Natural killer cell (primary cell): ENCODE results near the gene DDX31. TPM values are rescaled to one million over a fixed set of nuclear protein-coding genes. Genes with fewer than 3 reads are reported as not detected.

Source experiments
- ATAC-seq, 3 donors: fragments of 150-1000 bp in 2 of 3; fragments of 200-7000 bp in 1 of 3; cut with Tn5 transposase; 1 replicate in 1 of 3; 2 replicates in 2 of 3; pipeline ENCODE4 v1.10.0; 2021; ENCODE audit warnings: mild to moderate bottlenecking in 2 of 3, moderate library complexity in 2 of 3
- DNase-seq, 2 donors: peaks; one replicate each; pipeline versions ENCODE4 v3.0.0 to v3.0.0-alpha.2; 2013 to 2021; ENCODE audit warnings: mixed read lengths in 1 of 2
- H3K27ac ChIP-seq: one replicate; pipeline ENCODE4 v1.5.1; 2013; ENCODE audit warnings: mild to moderate bottlenecking, low read length
- H3K27me3 ChIP-seq: one replicate; pipeline ENCODE4 v1.6.1; 2013; ENCODE audit warnings: low read length; ENCODE audit not compliant: control insufficient read depth, insufficient read depth
- H3K36me3 ChIP-seq: one replicate; pipeline ENCODE4 v1.6.1; 2013; ENCODE audit warnings: low read length; ENCODE audit not compliant: control insufficient read depth, insufficient read depth
- H3K4me1 ChIP-seq: one replicate; pipeline ENCODE4 v1.6.1; 2013; ENCODE audit warnings: low read length; ENCODE audit not compliant: control insufficient read depth, insufficient read depth
- H3K4me3 ChIP-seq: one replicate; pipeline ENCODE4 v1.5.1; 2013; ENCODE audit warnings: low read length
- H3K9me3 ChIP-seq: one replicate; pipeline ENCODE4 v1.6.1; 2013; ENCODE audit warnings: low read length; ENCODE audit not compliant: control insufficient read depth, insufficient read depth
- H3K27ac Mint-ChIP-seq, 2 donors: one replicate each; pipeline ENCODE4 v1.8.0; 2022; ENCODE audit warnings: mild to moderate bottlenecking in 2 of 2, mixed read lengths in 2 of 2, moderate library complexity in 1 of 2
- H3K27me3 Mint-ChIP-seq, 2 donors: one replicate each; pipeline ENCODE4 v1.8.0; 2022; ENCODE audit warnings: low read depth in 2 of 2, mixed read lengths in 2 of 2
- H3K36me3 Mint-ChIP-seq: one replicate; pipeline ENCODE4 v1.8.0; 2022; ENCODE audit warnings: mixed read lengths
- H3K4me1 Mint-ChIP-seq, 2 donors: one replicate each; pipeline ENCODE4 v1.8.0; 2022; ENCODE audit warnings: mixed read lengths in 2 of 2
- H3K4me3 Mint-ChIP-seq: one replicate; pipeline ENCODE4 v1.8.0; 2022; ENCODE audit warnings: mild to moderate bottlenecking, moderate library complexity, mixed read lengths
- H3K9me3 Mint-ChIP-seq, 2 donors: one replicate each; pipeline ENCODE4 v1.8.0; 2022; ENCODE audit warnings: mixed read lengths in 2 of 2
- WGBS: methylation state at CpG from one replicate; pipeline ENCODE4 v1.1.7; 2013; ENCODE audit warnings: missing lambda C conversion rate; ENCODE audit not compliant: insufficient coverage; 5-methylcytosine and 5-hydroxymethylcytosine counted together
- intact Hi-C: fragments of 100-400 bp; cut with micrococcal nuclease; formaldehyde crosslinking; loops from one replicate; pipeline ENCODE4 v1.14.2; 2022
- total RNA-seq, 4 donors: library from RNA; stranded (reverse); fragments of 120-200 nt in 1 of 4; gene quantifications; one replicate each; pipeline versions ENCODE4 v1.2.3 to v1.2.4, GENCODE V29; 2013 to 2022
- TF ChIP-seq, protein P1 (sequence below): fragments of 200-600 bp; IDR thresholded peaks from one replicate; pipeline ENCODE4 v1.8.0; 2022; ENCODE audit warnings: antibody characterized with exemption

The DDX31 gene
- total RNA-seq, 3 donors from 2014 or later (not counting 1 experiment from before 2014, with no cell fraction given) = 6.5 to 12.2 (median 11.5) TPM

DNA sequence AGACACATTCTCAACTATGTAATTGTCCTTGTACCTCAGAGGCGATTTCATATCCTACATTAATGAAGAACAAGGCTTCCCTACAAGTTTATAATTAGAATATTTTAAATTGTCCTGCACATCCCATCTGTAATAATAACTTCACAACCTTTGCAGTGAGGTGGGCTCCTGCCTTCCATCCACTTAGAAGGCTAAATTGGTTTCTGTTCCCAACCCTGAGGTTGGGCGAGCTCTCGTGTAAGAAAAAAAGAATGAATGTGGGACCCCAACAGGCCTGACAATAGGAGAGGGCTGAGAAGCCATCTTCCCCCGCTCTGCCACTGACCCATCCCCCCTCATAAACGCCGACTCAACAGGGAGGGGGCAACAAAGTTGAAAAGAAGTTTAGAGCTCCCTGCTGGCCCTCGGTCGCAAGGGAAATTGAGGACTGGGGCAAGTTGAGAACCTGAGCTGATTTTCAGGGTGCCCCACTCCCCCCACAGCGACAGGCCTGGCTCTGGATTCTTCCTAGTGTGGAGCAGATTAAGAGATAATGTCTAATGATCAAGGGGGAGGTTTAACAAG is 78.0 kb downstream of the DDX31 start:
- H3K4me3 Mint-ChIP-seq = no peak overlapping the region
- no peak for DNase-seq
- peaks cover 32 to 41% of the 10 kb centered on the region in 2 donors for H3K27me3 Mint-ChIP-seq
- H3K36me3 Mint-ChIP-seq = no peaks in the 10 kb centered on the region
- H3K27ac Mint-ChIP-seq = no peak overlapping the region
- peaks cover 7 to 15% of the 10 kb centered on the region in 2 donors for H3K4me1 Mint-ChIP-seq
- no peak for ATAC-seq
- TF ChIP-seq, protein P1, sequence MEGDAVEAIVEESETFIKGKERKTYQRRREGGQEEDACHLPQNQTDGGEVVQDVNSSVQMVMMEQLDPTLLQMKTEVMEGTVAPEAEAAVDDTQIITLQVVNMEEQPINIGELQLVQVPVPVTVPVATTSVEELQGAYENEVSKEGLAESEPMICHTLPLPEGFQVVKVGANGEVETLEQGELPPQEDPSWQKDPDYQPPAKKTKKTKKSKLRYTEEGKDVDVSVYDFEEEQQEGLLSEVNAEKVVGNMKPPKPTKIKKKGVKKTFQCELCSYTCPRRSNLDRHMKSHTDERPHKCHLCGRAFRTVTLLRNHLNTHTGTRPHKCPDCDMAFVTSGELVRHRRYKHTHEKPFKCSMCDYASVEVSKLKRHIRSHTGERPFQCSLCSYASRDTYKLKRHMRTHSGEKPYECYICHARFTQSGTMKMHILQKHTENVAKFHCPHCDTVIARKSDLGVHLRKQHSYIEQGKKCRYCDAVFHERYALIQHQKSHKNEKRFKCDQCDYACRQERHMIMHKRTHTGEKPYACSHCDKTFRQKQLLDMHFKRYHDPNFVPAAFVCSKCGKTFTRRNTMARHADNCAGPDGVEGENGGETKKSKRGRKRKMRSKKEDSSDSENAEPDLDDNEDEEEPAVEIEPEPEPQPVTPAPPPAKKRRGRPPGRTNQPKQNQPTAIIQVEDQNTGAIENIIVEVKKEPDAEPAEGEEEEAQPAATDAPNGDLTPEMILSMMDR = no peak
- H3K27ac ChIP-seq = no peak overlapping the region
- H3K27me3 ChIP-seq = peaks cover 50% of the 10 kb centered on the region
- H3K9me3 Mint-ChIP-seq = no peaks in the 10 kb centered on the region
- intact Hi-C loops = no loop called here
- H3K9me3 ChIP-seq = no peaks in the 10 kb centered on the region
- peaks cover 5% of the 10 kb centered on the region for H3K36me3 ChIP-seq
- no peak overlapping the region for H3K4me3 ChIP-seq
- 66% methylated on average over 7 of the region's 9 CpGs for WGBS
- H3K4me1 ChIP-seq = peaks cover 2% of the 10 kb centered on the region

DNA sequence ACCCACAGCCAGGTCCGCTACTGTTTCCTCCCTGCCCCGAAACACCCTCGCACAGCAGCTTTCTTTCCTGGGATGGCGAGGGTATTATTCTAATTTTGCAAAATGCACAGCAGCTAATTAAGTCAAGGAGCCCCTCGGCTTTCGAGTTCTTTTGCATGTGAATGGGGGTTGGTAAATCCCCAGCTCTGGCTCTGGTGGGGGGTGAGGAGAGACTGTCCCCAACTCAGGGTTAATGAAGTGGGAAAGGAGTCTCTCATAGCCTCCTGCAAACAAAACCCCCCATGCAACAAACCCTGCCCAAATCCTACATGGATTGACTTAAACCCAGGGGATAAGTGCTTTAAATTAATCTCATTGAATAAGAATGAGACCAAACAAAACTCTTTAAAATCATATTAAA is 78.5 kb downstream of the DDX31 start:
- Histone ChIP-seq H3K4me3 (no peak overlapping the region), H3K4me1 (peaks cover 6% of the 10 kb centered on the region), H3K9me3 (no peaks in the 10 kb centered on the region), H3K27ac (no peak overlapping the region), H3K27me3 (peaks cover 56% of the 10 kb centered on the region), H3K36me3 (peaks cover 5% of the 10 kb centered on the region)
- no peak for ATAC-seq
- Mint-ChIP-seq H3K27me3 (peaks cover 36 to 44% of the 10 kb centered on the region in 2 donors), H3K27ac (no peak overlapping the region), H3K4me1 (peaks cover 7 to 15% of the 10 kb centered on the region in 2 donors), H3K36me3 (no peaks in the 10 kb centered on the region), H3K4me3 (no peak overlapping the region), H3K9me3 (no peaks in the 10 kb centered on the region)
- 39% methylated on average over 5 of the region's 6 CpGs for WGBS
- TF ChIP-seq, protein P1 = no peak
- DNase-seq = no peak
- intact Hi-C loops = no loop called here

DNA sequence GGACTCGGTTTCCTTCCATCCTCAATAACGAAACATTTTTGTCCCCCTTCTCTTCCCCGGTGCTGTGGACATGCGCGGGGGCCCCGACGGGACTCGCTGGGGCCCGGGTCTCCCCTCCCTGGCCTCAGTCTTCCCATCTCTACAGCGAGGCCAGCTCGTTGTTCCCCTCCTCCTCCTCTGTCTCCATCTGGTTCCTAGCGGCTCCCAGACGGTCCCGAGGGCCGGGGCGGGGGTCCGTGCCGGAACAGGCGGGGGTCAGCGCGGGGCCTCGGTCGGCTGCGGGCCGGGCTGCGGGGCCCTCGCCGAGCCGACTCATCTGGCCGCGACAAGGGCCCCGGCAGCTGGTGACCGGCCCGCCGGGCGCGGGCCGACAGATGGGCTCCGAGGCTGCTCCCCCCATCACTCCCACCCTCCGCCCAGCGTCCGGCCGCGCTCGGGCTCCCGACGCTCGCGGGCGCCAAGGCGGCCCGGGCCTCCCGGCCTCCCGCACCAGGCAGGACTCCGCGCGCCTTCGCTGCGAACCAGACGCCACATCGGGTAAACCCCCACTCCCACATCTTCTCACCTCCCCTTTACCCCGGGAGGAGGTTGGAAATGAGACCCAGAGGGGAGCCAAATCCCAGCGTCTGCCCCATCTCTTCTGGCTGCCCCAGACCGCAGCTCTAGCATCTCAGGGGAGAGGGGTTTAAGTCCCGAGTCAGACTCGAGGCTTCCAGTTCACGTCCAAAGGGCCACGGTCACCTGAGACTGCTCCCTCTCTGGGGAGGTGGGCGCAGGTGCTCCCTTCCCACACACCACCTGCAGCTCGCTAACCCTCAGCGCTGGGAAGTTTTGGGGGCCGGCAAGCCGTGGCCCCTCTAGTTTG is 79.2 kb downstream of the DDX31 start:
- H3K36me3 ChIP-seq = peaks cover 4% of the 10 kb centered on the region
- TF ChIP-seq, protein P1 = no peak
- peaks cover 63% of the 10 kb centered on the region for H3K27me3 ChIP-seq
- H3K4me3 ChIP-seq = no peak overlapping the region
- H3K4me1 ChIP-seq = peaks cover 6% of the 10 kb centered on the region
- H3K4me3 Mint-ChIP-seq = no peak overlapping the region
- DNase-seq (no peak), ATAC-seq (no peak)
- no peaks in the 10 kb centered on the region for H3K9me3 ChIP-seq
- WGBS = 6% methylated on average over 73 of the region's 73 CpGs
- no peaks in the 10 kb centered on the region for H3K36me3 Mint-ChIP-seq
- peaks cover 43 to 51% of the 10 kb centered on the region in 2 donors for H3K27me3 Mint-ChIP-seq
- no peaks in the 10 kb centered on the region for H3K9me3 Mint-ChIP-seq
- peaks cover 7 to 15% of the 10 kb centered on the region in 2 donors for H3K4me1 Mint-ChIP-seq
- intact Hi-C loops = no loop called here
- no peak overlapping the region for H3K27ac ChIP-seq
- H3K27ac Mint-ChIP-seq = no peak overlapping the region
